ENCODE results near the gene SOAT2.

- TF ChIP-seq POLR2A (IDR thresholded peaks at IDR 0.05) (no peak), CTCF (IDR thresholded peaks at IDR 0.05) (no peak), EP300 (IDR thresholded peaks at IDR 0.05) (no peak)
Measured at GRCh38 chr12:53171725-53172329, 68.5 kb downstream of the SOAT2 start.
